ENCODE data around the gene DLGAP1. TPM values are rescaled to one million over a fixed set of nuclear protein-coding genes. Genes with fewer than 3 reads are reported as not detected.

The DLGAP1 gene
- total and polyA plus RNA-seq, 10 donors = 0.11 to 6.0 (median 2.1) TPM

GRCh38 chr18:3675994-3676393 is 779.1 kb downstream of the DLGAP1 start:
- TF ChIP-seq POLR2A (IDR thresholded peaks at IDR 0.05) (no peak), POLR2AphosphoS5 (IDR thresholded peaks at IDR 0.05) (no peak)
- TF ChIP-seq, protein P1, sequence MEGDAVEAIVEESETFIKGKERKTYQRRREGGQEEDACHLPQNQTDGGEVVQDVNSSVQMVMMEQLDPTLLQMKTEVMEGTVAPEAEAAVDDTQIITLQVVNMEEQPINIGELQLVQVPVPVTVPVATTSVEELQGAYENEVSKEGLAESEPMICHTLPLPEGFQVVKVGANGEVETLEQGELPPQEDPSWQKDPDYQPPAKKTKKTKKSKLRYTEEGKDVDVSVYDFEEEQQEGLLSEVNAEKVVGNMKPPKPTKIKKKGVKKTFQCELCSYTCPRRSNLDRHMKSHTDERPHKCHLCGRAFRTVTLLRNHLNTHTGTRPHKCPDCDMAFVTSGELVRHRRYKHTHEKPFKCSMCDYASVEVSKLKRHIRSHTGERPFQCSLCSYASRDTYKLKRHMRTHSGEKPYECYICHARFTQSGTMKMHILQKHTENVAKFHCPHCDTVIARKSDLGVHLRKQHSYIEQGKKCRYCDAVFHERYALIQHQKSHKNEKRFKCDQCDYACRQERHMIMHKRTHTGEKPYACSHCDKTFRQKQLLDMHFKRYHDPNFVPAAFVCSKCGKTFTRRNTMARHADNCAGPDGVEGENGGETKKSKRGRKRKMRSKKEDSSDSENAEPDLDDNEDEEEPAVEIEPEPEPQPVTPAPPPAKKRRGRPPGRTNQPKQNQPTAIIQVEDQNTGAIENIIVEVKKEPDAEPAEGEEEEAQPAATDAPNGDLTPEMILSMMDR (IDR thresholded peaks at IDR 0.05 in 8 of 11, conservative IDR thresholded peaks at IDR 0.05 in 3 of 11) = no peak
- no peak overlapping the region for H3K27ac ChIP-seq
- no peaks in the 10 kb centered on the region for H3K9me3 ChIP-seq
- DNase-seq = no peak
- no peaks in the 10 kb centered on the region for H3K4me1 ChIP-seq
- 93 to 96% (median 94%) methylated on average over 8 of the region's 8 CpGs for WGBS, 5 donors
- H3K4me3 ChIP-seq = no peak overlapping the region
- no peaks in the 10 kb centered on the region for H3K27me3 ChIP-seq (replicated peaks in 1 of 7)
- intact Hi-C loops (cut with DNase I; ENCODE audit: low total_unique reads) = no loop called here
- H3K36me3 ChIP-seq = no peaks in the 10 kb centered on the region

- no peak overlapping the region for H3K4me3 ChIP-seq
- H3K4me1 ChIP-seq = no peaks in the 10 kb centered on the region
- no peaks in the 10 kb centered on the region for H3K9me3 ChIP-seq
- no peak overlapping the region for H3K27ac ChIP-seq
- WGBS, 5 donors = 88 to 100% (median 97%) methylated on average over 3 of the region's 3 CpGs
- no peak for TF ChIP-seq POLR2AphosphoS5 (IDR thresholded peaks at IDR 0.05)
- TF ChIP-seq, protein P1 (IDR thresholded peaks at IDR 0.05 in 8 of 11, conservative IDR thresholded peaks at IDR 0.05 in 3 of 11) = no peak
- TF ChIP-seq POLR2A (IDR thresholded peaks at IDR 0.05) = no peak
- H3K27me3 ChIP-seq (replicated peaks in 1 of 7) = no peaks in the 10 kb centered on the region
- H3K36me3 ChIP-seq = no peaks in the 10 kb centered on the region
- intact Hi-C loops (cut with DNase I; ENCODE audit: low total_unique reads) = no loop called here
- no peak for DNase-seq
These were observed 779.7 kb downstream of the DLGAP1 start for GRCh38 chr18:3675446-3675845.

GRCh38 chr18:3671176-3671575 is 783.9 kb downstream of the DLGAP1 start:
- intact Hi-C loops (cut with DNase I; ENCODE audit: low total_unique reads) = no loop called here
- H3K4me1 ChIP-seq = peaks cover 0 to 5% (median 3%) of the 10 kb centered on the region in 6 donors
- no peak overlapping the region for H3K4me3 ChIP-seq
- no peaks in the 10 kb centered on the region for H3K27me3 ChIP-seq (replicated peaks in 1 of 7)
- WGBS, 5 donors = 76 to 84% (median 81%) methylated on average over 2 of the region's 2 CpGs
- H3K27ac ChIP-seq = no peak overlapping the region
- no peaks in the 10 kb centered on the region for H3K9me3 ChIP-seq
- H3K36me3 ChIP-seq = no peaks in the 10 kb centered on the region
- TF ChIP-seq POLR2A (IDR thresholded peaks at IDR 0.05) (no peak), POLR2AphosphoS5 (IDR thresholded peaks at IDR 0.05) (no peak)
- TF ChIP-seq, protein P1 (IDR thresholded peaks at IDR 0.05 in 8 of 11, conservative IDR thresholded peaks at IDR 0.05 in 3 of 11) = no peak
- DNase-seq = no peak

DNA sequence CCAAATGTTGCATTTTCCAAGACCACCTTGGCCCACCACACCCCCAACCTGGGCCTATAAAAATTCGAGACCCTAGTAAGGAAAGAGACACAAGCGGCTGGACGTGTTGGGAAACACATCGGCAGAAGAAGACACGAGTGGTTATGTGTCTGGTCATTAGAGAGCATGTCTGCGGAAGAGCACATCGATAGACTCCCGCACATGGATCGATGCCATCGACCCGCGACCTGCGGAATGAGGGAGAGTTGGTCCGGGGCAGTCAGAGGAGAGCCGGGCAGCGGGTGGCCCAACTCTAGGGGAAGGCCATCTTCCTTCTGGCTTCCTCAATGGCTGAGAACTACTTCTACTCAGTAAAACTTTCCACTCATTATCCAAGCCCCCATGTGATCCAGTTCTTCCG is 785.7 kb downstream of the DLGAP1 start:
- Histone ChIP-seq H3K36me3 (no peaks in the 10 kb centered on the region), H3K27me3 (replicated peaks in 1 of 7) (no peaks in the 10 kb centered on the region), H3K9me3 (no peaks in the 10 kb centered on the region), H3K27ac (no peak overlapping the region), H3K4me1 (peaks cover 0 to 23% (median 19%) of the 10 kb centered on the region in 6 donors), H3K4me3 (no peak overlapping the region)
- DNase-seq = no peak
- WGBS, 5 donors = 93 to 97% (median 96%) methylated on average over 17 of the region's 17 CpGs
- intact Hi-C loops (cut with DNase I; ENCODE audit: low total_unique reads) = loop anchor here (5.0 to 10.0 kb wide), 3 partner anchors 65 to 387 kb away; partner anchors contain the start of gene TGIF1
- TF ChIP-seq, protein P1 (IDR thresholded peaks at IDR 0.05 in 8 of 11, conservative IDR thresholded peaks at IDR 0.05 in 3 of 11) = no peak
- TF ChIP-seq POLR2A (IDR thresholded peaks at IDR 0.05) = no peak
- TF ChIP-seq POLR2AphosphoS5 (IDR thresholded peaks at IDR 0.05) = no peak

Data from spleen (tissue), 11 donors.